Measurements from ENCODE around the gene FLRT1. TPM values are rescaled to one million over a fixed set of nuclear protein-coding genes. Genes with fewer than 3 reads are reported as not detected.
A peak's percentile ranks its signal among the peaks of the same experiment; 100 is the strongest.

FLRT1 gene
- total and polyA plus RNA-seq, 2 of the 13 experiments (the other 11 are each of a cell fraction or from before 2014, with no cell fraction given): 0.02 to 0.08 TPM

GRCh38 chr11:63986156-63986931, 49.4 kb upstream of the FLRT1 start, which contains the start of gene OTUB1 (continued):
- peak; percentile 65; the same call in 1 of the 2 replicates for TF ChIP-seq PRDM15 (CRISPR knock-in tag; IDR thresholded peaks at IDR 0.05)
- TF ChIP-seq MED13 (CRISPR knock-in tag; IDR thresholded peaks at IDR 0.05): peak; percentile 85
- TF ChIP-seq ZFP1 (CRISPR knock-in tag; IDR thresholded peaks at IDR 0.05): no peak
- no peak for TF ChIP-seq ZNF569 (CRISPR knock-in tag; IDR thresholded peaks at IDR 0.05; ENCODE audit: borderline replicate concordance)
- TF ChIP-seq STAG1 (CRISPR knock-in tag; IDR thresholded peaks at IDR 0.05): no peak
- peak; percentile 77; the same call in 1 of the 2 replicates for TF ChIP-seq EED (CRISPR knock-in tag; IDR thresholded peaks at IDR 0.05)
- 0 out of 2 replicates have a peak, but pooled peaks have one; percentile 30 for TF ChIP-seq CREM (IDR thresholded peaks at IDR 0.05)
- TF ChIP-seq CREM (CRISPR knock-in tag; IDR thresholded peaks at IDR 0.05): no peak
- TF ChIP-seq BORCS8-MEF2B (CRISPR knock-in tag; IDR thresholded peaks at IDR 0.05): peak; percentile 18; the same call in 1 of the 2 replicates
- TF ChIP-seq XRCC5 (optimal IDR thresholded peaks at IDR 0.05; ENCODE audit: low read length): peak; percentile 18
- no peak for TF ChIP-seq FOXJ3 (CRISPR knock-in tag; IDR thresholded peaks at IDR 0.05; ENCODE audit: borderline replicate concordance)
- peak; percentile 74; the same call in 1 of the 2 replicates for TF ChIP-seq ZNF747 (CRISPR knock-in tag; IDR thresholded peaks at IDR 0.05; ENCODE audit: borderline replicate concordance)
- TF ChIP-seq, protein P1, sequence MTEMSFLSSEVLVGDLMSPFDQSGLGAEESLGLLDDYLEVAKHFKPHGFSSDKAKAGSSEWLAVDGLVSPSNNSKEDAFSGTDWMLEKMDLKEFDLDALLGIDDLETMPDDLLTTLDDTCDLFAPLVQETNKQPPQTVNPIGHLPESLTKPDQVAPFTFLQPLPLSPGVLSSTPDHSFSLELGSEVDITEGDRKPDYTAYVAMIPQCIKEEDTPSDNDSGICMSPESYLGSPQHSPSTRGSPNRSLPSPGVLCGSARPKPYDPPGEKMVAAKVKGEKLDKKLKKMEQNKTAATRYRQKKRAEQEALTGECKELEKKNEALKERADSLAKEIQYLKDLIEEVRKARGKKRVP (CRISPR knock-in tag; IDR thresholded peaks at IDR 0.05): no peak
- 0 out of 2 replicates have a peak, but pooled peaks have one; percentile 49 for TF ChIP-seq ARID2 (CRISPR knock-in tag; IDR thresholded peaks at IDR 0.05; ENCODE audit: borderline replicate concordance)
- TF ChIP-seq ZNF282 (IDR thresholded peaks at IDR 0.05; ENCODE audit: partially characterized antibody): no peak
- TF ChIP-seq, protein P2, sequence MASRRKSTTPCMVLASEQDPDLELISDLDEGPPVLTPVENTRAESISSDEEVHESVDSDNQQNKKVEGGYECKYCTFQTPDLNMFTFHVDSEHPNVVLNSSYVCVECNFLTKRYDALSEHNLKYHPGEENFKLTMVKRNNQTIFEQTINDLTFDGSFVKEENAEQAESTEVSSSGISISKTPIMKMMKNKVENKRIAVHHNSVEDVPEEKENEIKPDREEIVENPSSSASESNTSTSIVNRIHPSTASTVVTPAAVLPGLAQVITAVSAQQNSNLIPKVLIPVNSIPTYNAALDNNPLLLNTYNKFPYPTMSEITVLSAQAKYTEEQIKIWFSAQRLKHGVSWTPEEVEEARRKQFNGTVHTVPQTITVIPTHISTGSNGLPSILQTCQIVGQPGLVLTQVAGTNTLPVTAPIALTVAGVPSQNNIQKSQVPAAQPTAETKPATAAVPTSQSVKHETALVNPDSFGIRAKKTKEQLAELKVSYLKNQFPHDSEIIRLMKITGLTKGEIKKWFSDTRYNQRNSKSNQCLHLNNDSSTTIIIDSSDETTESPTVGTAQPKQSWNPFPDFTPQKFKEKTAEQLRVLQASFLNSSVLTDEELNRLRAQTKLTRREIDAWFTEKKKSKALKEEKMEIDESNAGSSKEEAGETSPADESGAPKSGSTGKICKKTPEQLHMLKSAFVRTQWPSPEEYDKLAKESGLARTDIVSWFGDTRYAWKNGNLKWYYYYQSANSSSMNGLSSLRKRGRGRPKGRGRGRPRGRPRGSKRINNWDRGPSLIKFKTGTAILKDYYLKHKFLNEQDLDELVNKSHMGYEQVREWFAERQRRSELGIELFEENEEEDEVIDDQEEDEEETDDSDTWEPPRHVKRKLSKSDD (CRISPR knock-in tag; IDR thresholded peaks at IDR 0.05; ENCODE audit: low read depth): no peak
- no peak for TF ChIP-seq ZNF841 (CRISPR knock-in tag; IDR thresholded peaks at IDR 0.05; ENCODE audit: borderline replicate concordance)
- no peak for TF ChIP-seq ZNF496 (CRISPR knock-in tag; IDR thresholded peaks at IDR 0.05; ENCODE audit: insufficient replicate concordance)
- no peak for TF ChIP-seq TAF15 (IDR thresholded peaks at IDR 0.05; ENCODE audit: low read depth, low read length, poor library complexity, severe bottlenecking)
- peak; percentile 90; the same call in 1 of the 2 replicates for TF ChIP-seq ZNF232 (CRISPR knock-in tag; IDR thresholded peaks at IDR 0.05; ENCODE audit: borderline replicate concordance)
- no peak for TF ChIP-seq ZNF670 (CRISPR knock-in tag; IDR thresholded peaks at IDR 0.05; ENCODE audit: borderline replicate concordance)
- peak; percentile 75 for TF ChIP-seq ZNF709 (CRISPR knock-in tag; IDR thresholded peaks at IDR 0.05)
- no peak for TF ChIP-seq SCMH1 (CRISPR knock-in tag; IDR thresholded peaks at IDR 0.05; ENCODE audit: borderline replicate concordance)
